ENCODE measurements around the gene LRRC51. TPM values are rescaled to one million over a fixed set of nuclear protein-coding genes. Genes with fewer than 3 reads are reported as not detected.

Gene LRRC51
- total RNA-seq, 1 donor from 2014 or later: 12.9 TPM

GRCh38 chr11:72084965-72085364 is 4.3 kb downstream of the LRRC51 start:
- TF ChIP-seq CTCF (IDR thresholded peaks at IDR 0.05): no peak
- no peak overlapping the region for H3K27ac ChIP-seq
- H3K9me3 ChIP-seq: no peaks in the 10 kb centered on the region
- intact Hi-C loops (cut with DNase I): no loop called here
- H3K36me3 ChIP-seq: peaks cover 0 to 12% of the 10 kb centered on the region in 2 donors
- peaks cover 5 to 7% of the 10 kb centered on the region in 2 donors for H3K4me1 ChIP-seq
- DNase-seq (ENCODE audit: low spot score in 2 of 2): no peak
- H3K27me3 ChIP-seq: no peaks in the 10 kb centered on the region
- H3K4me3 ChIP-seq: no peak overlapping the region

GRCh38 chr11:72085621-72086351 is 5.1 kb downstream of the LRRC51 start:
- DNase-seq (ENCODE audit: low spot score in 2 of 2): no peak
- H3K9me3 ChIP-seq: no peaks in the 10 kb centered on the region
- H3K27ac ChIP-seq: no peak overlapping the region
- TF ChIP-seq CTCF (IDR thresholded peaks at IDR 0.05): no peak
- intact Hi-C loops (cut with DNase I): no loop called here
- no peak overlapping the region for H3K4me3 ChIP-seq
- no peaks in the 10 kb centered on the region for H3K27me3 ChIP-seq
- peaks cover 5 to 7% of the 10 kb centered on the region in 2 donors for H3K4me1 ChIP-seq
- H3K36me3 ChIP-seq: peaks cover 0 to 12% of the 10 kb centered on the region in 2 donors

- intact Hi-C loops (cut with DNase I): no loop called here
- no peak for DNase-seq (ENCODE audit: low spot score in 2 of 2)
- no peaks in the 10 kb centered on the region for H3K9me3 ChIP-seq
- H3K4me3 ChIP-seq: no peak overlapping the region
- no peak overlapping the region for H3K27ac ChIP-seq
- H3K4me1 ChIP-seq: peaks cover 0 to 6% of the 10 kb centered on the region in 2 donors
- peaks cover 0 to 16% of the 10 kb centered on the region in 2 donors for H3K36me3 ChIP-seq
- no peak for TF ChIP-seq CTCF (IDR thresholded peaks at IDR 0.05)
- no peaks in the 10 kb centered on the region for H3K27me3 ChIP-seq
These were observed 7.6 kb downstream of the LRRC51 start for GRCh38 chr11:72088076-72088808.

- Histone ChIP-seq H3K36me3 (peaks cover 0 to 33% of the 10 kb centered on the region in 2 donors), H3K27ac (no peak overlapping the region), H3K27me3 (no peaks in the 10 kb centered on the region), H3K4me1 (peaks cover 0 to 6% of the 10 kb centered on the region in 2 donors), H3K4me3 (no peak overlapping the region), H3K9me3 (no peaks in the 10 kb centered on the region)
- DNase-seq (ENCODE audit: low spot score in 2 of 2): peak; percentile 49 to 81
- TF ChIP-seq CTCF (IDR thresholded peaks at IDR 0.05): peak; percentile 77 to 89 (median 87)
- intact Hi-C loops (cut with DNase I): loop anchor here (1.0 to 2.0 kb wide), 2 partner anchors 66 to 114 kb away; no protein-coding TSS in a partner anchor
These were observed 10.6 kb downstream of the LRRC51 start for GRCh38 chr11:72091292-72091691.

GRCh38 chr11:72098741-72099140 is 18.1 kb downstream of the LRRC51 start:
- Histone ChIP-seq H3K4me3 (no peak overlapping the region), H3K9me3 (no peaks in the 10 kb centered on the region), H3K4me1 (peaks cover 10 to 16% of the 10 kb centered on the region in 2 donors), H3K27ac (no peak overlapping the region), H3K36me3 (peaks cover 27 to 41% of the 10 kb centered on the region in 2 donors), H3K27me3 (no peaks in the 10 kb centered on the region)
- intact Hi-C loops (cut with DNase I): no loop called here
- no peak for DNase-seq (ENCODE audit: low spot score in 2 of 2)
- TF ChIP-seq CTCF (IDR thresholded peaks at IDR 0.05): no peak
